ENCODE data around the gene GSX2. TPM values are rescaled to one million over a fixed set of nuclear protein-coding genes. Genes with fewer than 3 reads are reported as not detected.

GSX2 gene
- total RNA-seq, 1 donor from 2014 or later: not detected

DNA sequence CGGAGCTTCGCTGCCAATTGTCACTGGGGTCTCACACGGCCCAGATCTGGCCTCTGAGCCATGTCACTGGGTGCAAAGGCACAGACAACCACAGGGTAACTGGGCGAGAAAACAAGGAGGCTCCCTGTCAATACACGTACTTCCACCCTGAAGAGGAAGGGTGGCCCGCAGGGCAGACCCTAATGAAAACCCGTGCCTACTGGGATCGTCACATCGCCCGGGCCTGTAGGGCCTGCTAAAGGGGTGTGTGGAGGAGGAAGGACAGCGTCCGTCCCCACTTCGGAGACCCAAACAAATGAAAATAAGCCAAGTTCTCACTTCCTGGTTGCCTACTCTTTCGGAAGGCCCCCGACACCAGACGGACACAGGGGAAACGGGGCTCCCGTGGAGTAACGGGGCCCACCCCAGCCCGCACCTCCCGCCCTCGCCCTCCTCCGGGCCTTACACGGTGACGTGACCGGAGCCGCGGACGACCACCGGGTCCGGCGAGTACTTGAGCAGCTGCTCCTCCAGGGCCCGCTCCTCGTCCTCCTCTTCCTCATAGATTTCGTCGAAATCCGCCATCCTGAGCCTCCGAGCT lies 36.1 kb upstream of the GSX2 start:
- TF ChIP-seq, protein P1, sequence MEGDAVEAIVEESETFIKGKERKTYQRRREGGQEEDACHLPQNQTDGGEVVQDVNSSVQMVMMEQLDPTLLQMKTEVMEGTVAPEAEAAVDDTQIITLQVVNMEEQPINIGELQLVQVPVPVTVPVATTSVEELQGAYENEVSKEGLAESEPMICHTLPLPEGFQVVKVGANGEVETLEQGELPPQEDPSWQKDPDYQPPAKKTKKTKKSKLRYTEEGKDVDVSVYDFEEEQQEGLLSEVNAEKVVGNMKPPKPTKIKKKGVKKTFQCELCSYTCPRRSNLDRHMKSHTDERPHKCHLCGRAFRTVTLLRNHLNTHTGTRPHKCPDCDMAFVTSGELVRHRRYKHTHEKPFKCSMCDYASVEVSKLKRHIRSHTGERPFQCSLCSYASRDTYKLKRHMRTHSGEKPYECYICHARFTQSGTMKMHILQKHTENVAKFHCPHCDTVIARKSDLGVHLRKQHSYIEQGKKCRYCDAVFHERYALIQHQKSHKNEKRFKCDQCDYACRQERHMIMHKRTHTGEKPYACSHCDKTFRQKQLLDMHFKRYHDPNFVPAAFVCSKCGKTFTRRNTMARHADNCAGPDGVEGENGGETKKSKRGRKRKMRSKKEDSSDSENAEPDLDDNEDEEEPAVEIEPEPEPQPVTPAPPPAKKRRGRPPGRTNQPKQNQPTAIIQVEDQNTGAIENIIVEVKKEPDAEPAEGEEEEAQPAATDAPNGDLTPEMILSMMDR (conservative IDR thresholded peaks at IDR 0.05): no peak
- Mint-ChIP-seq H3K27ac (ENCODE audit: unreplicated experiment) (peak overlapping the region; percentile 70), H3K36me3 (ENCODE audit: low read depth) (no peaks in the 10 kb centered on the region), H3K4me3 (peak overlapping the region; percentile 96), H3K27me3 (ENCODE audit: low read depth) (peaks cover 33% of the 10 kb centered on the region), H3K9me3 (no peaks in the 10 kb centered on the region), H3K4me1 (peaks cover 35% of the 10 kb centered on the region)
- peak; percentile 26 for DNase-seq (ENCODE audit: low read depth, low spot score)

DNA sequence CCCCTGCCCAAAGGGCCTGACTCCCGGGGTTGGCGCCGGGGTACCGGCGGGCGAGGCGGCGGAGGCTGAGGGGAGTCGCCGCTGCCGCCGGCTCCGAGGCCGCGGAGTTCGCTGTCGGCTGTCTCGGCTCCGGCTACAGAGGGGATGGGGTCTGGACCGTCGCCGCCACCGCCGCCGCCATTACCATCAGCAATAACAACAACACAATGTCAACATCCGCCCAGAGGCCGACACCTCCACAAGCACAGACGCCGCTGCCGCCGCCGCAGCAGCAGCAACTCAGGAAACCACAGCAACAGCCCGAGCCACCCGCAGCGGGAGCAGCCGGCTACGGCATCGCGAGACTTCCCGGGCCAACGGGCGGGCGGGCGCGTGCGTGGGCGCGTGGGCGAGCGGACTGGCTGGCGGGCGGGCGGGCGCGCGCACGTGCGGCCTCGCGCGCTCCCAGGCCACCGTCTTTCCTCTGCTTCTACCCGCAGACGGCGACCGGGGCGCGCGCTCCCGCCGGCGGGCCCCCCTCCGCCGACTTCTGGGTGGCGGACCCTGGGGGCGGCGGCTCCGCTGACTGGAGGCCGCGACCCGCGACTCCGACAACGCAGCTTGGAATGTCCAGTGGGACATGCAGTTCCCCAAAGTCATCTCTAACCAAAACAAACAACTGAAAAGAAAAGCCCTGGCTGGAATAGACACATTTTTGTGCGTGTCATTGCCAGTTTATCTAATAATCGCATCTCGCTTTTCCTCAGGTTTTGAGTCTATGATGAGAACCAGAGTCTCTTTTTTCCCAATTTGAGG lies 35.4 kb upstream of the GSX2 start, which contains the start of gene CHIC2:
Gene CHIC2 (minus strand): TSS at position 289 of the 795 bp plus-strand sequence. CDS start 305 bp downstream, outside the sequence.
- peaks cover 33% of the 10 kb centered on the region for H3K27me3 Mint-ChIP-seq (ENCODE audit: low read depth)
- H3K9me3 Mint-ChIP-seq: no peaks in the 10 kb centered on the region
- peak within 1 kb of the TSS; percentile 70 for H3K27ac Mint-ChIP-seq (ENCODE audit: unreplicated experiment)
- peak; percentile 89 for DNase-seq (ENCODE audit: low read depth, low spot score)
- no peaks in the 10 kb centered on the region for H3K36me3 Mint-ChIP-seq (ENCODE audit: low read depth)
- peaks cover 35% of the 10 kb centered on the region for H3K4me1 Mint-ChIP-seq
- peak within 1 kb of the TSS; percentile 96 for H3K4me3 Mint-ChIP-seq
- TF ChIP-seq, protein P1 (conservative IDR thresholded peaks at IDR 0.05): no peak

DNA sequence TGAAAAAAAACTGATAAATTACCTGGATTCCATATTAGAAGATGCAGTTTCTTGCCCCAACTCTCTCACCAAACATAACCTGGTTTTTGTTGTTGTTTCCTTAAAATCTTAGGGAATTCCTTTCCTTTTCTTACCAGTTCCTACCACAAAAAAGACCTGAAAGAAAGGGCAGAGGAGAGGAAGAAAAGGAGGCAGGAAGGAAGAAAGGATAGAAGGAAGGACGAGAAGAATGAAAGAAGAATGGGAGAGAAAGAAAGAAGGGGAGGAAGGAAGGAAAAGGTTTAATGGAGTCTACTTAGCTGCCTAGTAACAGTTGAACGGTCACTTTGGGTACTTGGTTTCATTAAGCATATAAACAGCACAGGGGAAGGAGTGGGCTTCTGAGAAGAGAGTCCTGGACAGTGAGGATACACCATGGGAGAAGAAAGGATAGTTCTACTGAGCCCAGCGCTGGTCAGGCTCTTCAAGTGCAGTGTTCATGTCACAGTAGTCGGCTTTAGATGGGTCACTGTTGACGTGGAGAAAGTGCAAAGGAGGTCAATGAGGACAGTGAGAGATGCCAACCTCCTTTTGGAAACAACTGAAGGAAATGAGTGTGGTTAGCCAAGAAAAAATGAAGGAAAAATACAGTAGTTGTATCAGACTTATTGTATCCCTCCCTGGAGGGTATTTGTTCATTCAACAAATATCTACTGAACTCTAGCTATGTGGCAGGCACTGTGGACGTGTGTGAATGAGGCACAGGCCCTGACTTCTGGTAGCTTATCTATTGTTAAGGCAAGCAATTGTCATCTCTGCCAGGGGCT lies 34.5 kb upstream of the GSX2 start:
- Mint-ChIP-seq H3K27me3 (ENCODE audit: low read depth) (peaks cover 33% of the 10 kb centered on the region), H3K4me3 (peak overlapping the region; percentile 80), H3K27ac (ENCODE audit: unreplicated experiment) (no peak overlapping the region), H3K9me3 (no peaks in the 10 kb centered on the region), H3K36me3 (ENCODE audit: low read depth) (no peaks in the 10 kb centered on the region), H3K4me1 (peaks cover 31% of the 10 kb centered on the region)
- no peak for DNase-seq (ENCODE audit: low read depth, low spot score)
- TF ChIP-seq, protein P1 (conservative IDR thresholded peaks at IDR 0.05): no peak

DNA sequence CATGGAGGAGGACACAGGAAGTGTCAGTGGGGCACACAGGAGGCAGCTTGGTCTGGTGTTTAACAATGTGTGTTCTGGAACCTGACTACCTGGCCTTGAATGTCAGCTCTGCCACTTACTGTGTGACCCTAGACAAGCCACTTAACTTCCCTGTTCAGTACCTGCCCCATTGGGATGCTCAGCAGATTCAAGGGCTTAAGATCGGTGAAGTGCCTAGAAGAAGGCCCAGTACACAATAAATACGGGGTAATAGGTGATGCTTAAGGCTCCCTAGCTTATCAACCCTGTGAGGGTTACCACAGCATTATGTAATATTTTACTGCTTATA lies 33.9 kb upstream of the GSX2 start:
- Mint-ChIP-seq H3K4me3 (peak overlapping the region; percentile 80), H3K36me3 (ENCODE audit: low read depth) (no peaks in the 10 kb centered on the region), H3K4me1 (peaks cover 31% of the 10 kb centered on the region), H3K27me3 (ENCODE audit: low read depth) (peaks cover 33% of the 10 kb centered on the region), H3K27ac (ENCODE audit: unreplicated experiment) (no peak overlapping the region), H3K9me3 (no peaks in the 10 kb centered on the region)
- TF ChIP-seq, protein P1 (conservative IDR thresholded peaks at IDR 0.05): no peak
- DNase-seq (ENCODE audit: low read depth, low spot score): no peak

DNA sequence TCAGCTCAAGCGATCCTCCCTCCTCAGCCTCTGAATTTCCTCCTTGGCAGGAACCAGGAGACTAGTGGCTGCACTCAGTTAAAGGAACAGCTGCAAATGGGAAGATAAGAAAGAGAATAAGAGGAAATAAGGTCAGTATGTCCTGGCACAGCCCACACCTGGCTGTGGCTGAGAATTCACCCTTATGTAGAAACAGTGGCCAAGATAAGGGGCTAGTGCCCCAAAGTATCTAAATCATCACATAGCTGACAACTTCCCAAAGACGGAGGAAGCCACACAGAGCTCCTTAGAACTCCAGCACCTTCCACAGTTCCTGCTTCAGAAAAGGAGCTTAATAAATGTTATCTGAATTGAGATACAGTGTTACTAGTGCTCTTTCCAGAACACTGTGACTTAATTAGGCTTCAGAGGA lies 33.2 kb upstream of the GSX2 start:
- no peaks in the 10 kb centered on the region for H3K9me3 Mint-ChIP-seq
- peak overlapping the region; percentile 63 for H3K4me3 Mint-ChIP-seq
- H3K27ac Mint-ChIP-seq (ENCODE audit: unreplicated experiment): no peak overlapping the region
- peaks cover 28% of the 10 kb centered on the region for H3K4me1 Mint-ChIP-seq
- TF ChIP-seq, protein P1 (conservative IDR thresholded peaks at IDR 0.05): no peak
- no peaks in the 10 kb centered on the region for H3K36me3 Mint-ChIP-seq (ENCODE audit: low read depth)
- peaks cover 33% of the 10 kb centered on the region for H3K27me3 Mint-ChIP-seq (ENCODE audit: low read depth)
- no peak for DNase-seq (ENCODE audit: low read depth, low spot score)

All from neural crest cell (in vitro differentiated cells).